ENCODE measurements around the gene FBXL7. TPM values are rescaled to one million over a fixed set of nuclear protein-coding genes. Genes with fewer than 3 reads are reported as not detected.

The FBXL7 gene
- total and polyA plus RNA-seq, 2 of the 8 experiments (the other 6 are each of a cell fraction or from before 2014, with no cell fraction given), result 17.7 to 17.8 TPM

GRCh38 chr5:15898641-15899040 lies 398.7 kb downstream of the FBXL7 start (continued):
- TF ChIP-seq MAX (IDR thresholded peaks at IDR 0.05), result no peak

All from H1 (cell line).